ENCODE measurements around the gene TIMM29.

The TIMM29 gene

GRCh38 chr19:10885201-10886169, 43.1 kb upstream of the TIMM29 start:
- no peak for TF ChIP-seq CTCF (IDR thresholded peaks at IDR 0.05; ENCODE audit: low read depth, low read length)
- TF ChIP-seq EZH2phosphoT487 (IDR thresholded peaks at IDR 0.05; ENCODE audit: low read depth), result no peak
- H3K79me2 ChIP-seq (ENCODE audit: low read length), result peaks cover 82% of the 10 kb centered on the region
- no peak overlapping the region for H2AFZ ChIP-seq (ENCODE audit: low read depth, low read length)
- H3K4me1 ChIP-seq (ENCODE audit: low read length), result peaks cover 16% of the 10 kb centered on the region
- peaks cover 67% of the 10 kb centered on the region for H4K20me1 ChIP-seq (ENCODE audit: insufficient read depth, low read length)
- no peak overlapping the region for H3K4me3 ChIP-seq (ENCODE audit: low read length)
- H3K27me3 ChIP-seq (ENCODE audit: low read depth, low read length), result no peaks in the 10 kb centered on the region
- H3K9ac ChIP-seq (ENCODE audit: low read length), result no peak overlapping the region
- no peak overlapping the region for H3K4me2 ChIP-seq (ENCODE audit: low read length)
- peaks cover 8% of the 10 kb centered on the region for H3K36me3 ChIP-seq (replicated peaks; ENCODE audit: low read depth, low read length)
- H3K9me3 ChIP-seq (ENCODE audit: insufficient read depth, low read length), result no peaks in the 10 kb centered on the region
- H3K27ac ChIP-seq (ENCODE audit: low read length), result no peak overlapping the region

GRCh38 chr19:10887616-10888367, 40.8 kb upstream of the TIMM29 start:
- no peak overlapping the region for H2AFZ ChIP-seq (ENCODE audit: low read depth, low read length)
- H3K36me3 ChIP-seq (replicated peaks; ENCODE audit: low read depth, low read length), result peaks cover 5% of the 10 kb centered on the region
- H3K4me2 ChIP-seq (ENCODE audit: low read length), result peak overlapping the region; percentile 23
- peaks cover 82% of the 10 kb centered on the region for H3K79me2 ChIP-seq (ENCODE audit: low read length)
- no peak for TF ChIP-seq EZH2phosphoT487 (IDR thresholded peaks at IDR 0.05; ENCODE audit: low read depth)
- TF ChIP-seq CTCF (IDR thresholded peaks at IDR 0.05; ENCODE audit: low read depth, low read length), result no peak
- no peaks in the 10 kb centered on the region for H3K27me3 ChIP-seq (ENCODE audit: low read depth, low read length)
- no peak overlapping the region for H3K9ac ChIP-seq (ENCODE audit: low read length)
- H3K4me1 ChIP-seq (ENCODE audit: low read length), result peaks cover 16% of the 10 kb centered on the region
- no peak overlapping the region for H3K4me3 ChIP-seq (ENCODE audit: low read length)
- H3K27ac ChIP-seq (ENCODE audit: low read length), result no peak overlapping the region
- peaks cover 72% of the 10 kb centered on the region for H4K20me1 ChIP-seq (ENCODE audit: insufficient read depth, low read length)
- H3K9me3 ChIP-seq (ENCODE audit: insufficient read depth, low read length), result no peaks in the 10 kb centered on the region

DNA sequence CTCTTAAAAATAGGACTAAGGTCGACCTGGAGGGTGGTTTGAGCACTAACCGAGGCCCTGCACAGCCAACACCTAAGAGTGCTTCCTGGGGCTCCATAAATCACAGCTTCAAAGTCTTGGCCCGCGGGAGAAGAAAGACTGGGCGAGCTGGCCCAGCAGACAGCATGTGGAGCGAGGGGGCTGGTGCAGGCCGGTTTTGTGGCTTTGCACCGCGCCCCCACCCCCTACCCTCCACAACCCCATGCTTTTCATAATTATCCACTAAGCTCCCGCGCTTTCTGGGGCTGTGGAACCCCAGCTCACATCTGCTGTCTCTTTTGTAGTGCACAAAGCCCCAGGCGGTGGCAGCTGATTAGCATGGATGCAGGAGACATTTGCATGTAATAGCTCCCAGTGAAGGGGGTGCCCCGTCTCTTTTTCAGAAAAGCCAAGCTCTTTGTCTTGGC, 40.2 kb upstream of the TIMM29 start:
- Histone ChIP-seq H3K36me3 (replicated peaks; ENCODE audit: low read depth, low read length) (peaks cover under 1% of the 10 kb centered on the region), H3K4me2 (ENCODE audit: low read length) (peak overlapping the region; percentile 23), H3K4me3 (ENCODE audit: low read length) (no peak overlapping the region), H2AFZ (ENCODE audit: low read depth, low read length) (no peak overlapping the region), H3K79me2 (ENCODE audit: low read length) (peaks cover 77% of the 10 kb centered on the region), H4K20me1 (ENCODE audit: insufficient read depth, low read length) (peaks cover 68% of the 10 kb centered on the region), H3K9me3 (ENCODE audit: insufficient read depth, low read length) (no peaks in the 10 kb centered on the region), H3K4me1 (ENCODE audit: low read length) (peaks cover 16% of the 10 kb centered on the region), H3K9ac (ENCODE audit: low read length) (no peak overlapping the region), H3K27me3 (ENCODE audit: low read depth, low read length) (no peaks in the 10 kb centered on the region), H3K27ac (ENCODE audit: low read length) (no peak overlapping the region)
- no peak for TF ChIP-seq EZH2phosphoT487 (IDR thresholded peaks at IDR 0.05; ENCODE audit: low read depth)
- no peak for TF ChIP-seq CTCF (IDR thresholded peaks at IDR 0.05; ENCODE audit: low read depth, low read length)

DNA sequence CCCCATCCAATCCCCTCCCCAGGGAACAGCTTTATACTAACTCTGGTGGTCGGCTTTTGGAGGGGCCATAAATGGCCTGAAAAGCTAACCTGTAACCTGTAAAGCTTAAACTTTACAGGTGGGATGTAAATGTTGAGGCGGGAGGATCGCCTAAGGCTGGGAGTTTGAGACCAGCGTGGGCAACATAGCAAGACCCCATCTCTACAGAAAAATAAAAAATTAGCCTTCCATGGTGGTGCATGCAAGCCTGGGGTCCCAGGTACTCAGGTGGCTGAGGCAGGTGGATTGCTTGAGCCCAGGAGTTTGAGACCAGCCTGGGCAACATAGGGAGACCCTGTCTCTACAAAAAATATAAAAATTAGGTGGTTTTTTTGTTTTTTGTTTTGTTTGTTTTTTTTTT, 38.7 kb upstream of the TIMM29 start:
- H3K36me3 ChIP-seq (replicated peaks; ENCODE audit: low read depth, low read length), result no peaks in the 10 kb centered on the region
- H3K4me1 ChIP-seq (ENCODE audit: low read length), result peaks cover 16% of the 10 kb centered on the region
- H3K9ac ChIP-seq (ENCODE audit: low read length), result no peak overlapping the region
- peaks cover 73% of the 10 kb centered on the region for H4K20me1 ChIP-seq (ENCODE audit: insufficient read depth, low read length)
- no peaks in the 10 kb centered on the region for H3K27me3 ChIP-seq (ENCODE audit: low read depth, low read length)
- no peak for TF ChIP-seq EZH2phosphoT487 (IDR thresholded peaks at IDR 0.05; ENCODE audit: low read depth)
- no peak for TF ChIP-seq CTCF (IDR thresholded peaks at IDR 0.05; ENCODE audit: low read depth, low read length)
- no peak overlapping the region for H2AFZ ChIP-seq (ENCODE audit: low read depth, low read length)
- no peak overlapping the region for H3K27ac ChIP-seq (ENCODE audit: low read length)
- H3K4me3 ChIP-seq (ENCODE audit: low read length), result no peak overlapping the region
- H3K9me3 ChIP-seq (ENCODE audit: insufficient read depth, low read length), result no peaks in the 10 kb centered on the region
- H3K79me2 ChIP-seq (ENCODE audit: low read length), result peaks cover 78% of the 10 kb centered on the region
- H3K4me2 ChIP-seq (ENCODE audit: low read length), result no peak overlapping the region
